Epithelial cell of esophagus (primary cell): Measurements from ENCODE around the gene PTPRO.
A peak's percentile ranks its signal among the peaks of the same experiment; 100 is the strongest.

Experiments
- DNase-seq: peaks from one replicate; pipeline ENCODE4 v3.0.0; 2010; ENCODE audit warnings: low read depth
- H3K4me3 ChIP-seq: 2 replicates; pipeline ENCODE4 v1.5.1; 2011; ENCODE audit warnings: mild to moderate bottlenecking, low read length, control low read depth
- TF ChIP-seq, protein P1 (sequence below): IDR thresholded peaks from 2 replicates; pipeline ENCODE4 v1.5.1; 2011; ENCODE audit warnings: low read depth, mild to moderate bottlenecking, low read length, control low read depth, inconsistent platforms; ENCODE audit not compliant: insufficient read depth; ENCODE audit errors: missing control alignments

PTPRO gene

DNA sequence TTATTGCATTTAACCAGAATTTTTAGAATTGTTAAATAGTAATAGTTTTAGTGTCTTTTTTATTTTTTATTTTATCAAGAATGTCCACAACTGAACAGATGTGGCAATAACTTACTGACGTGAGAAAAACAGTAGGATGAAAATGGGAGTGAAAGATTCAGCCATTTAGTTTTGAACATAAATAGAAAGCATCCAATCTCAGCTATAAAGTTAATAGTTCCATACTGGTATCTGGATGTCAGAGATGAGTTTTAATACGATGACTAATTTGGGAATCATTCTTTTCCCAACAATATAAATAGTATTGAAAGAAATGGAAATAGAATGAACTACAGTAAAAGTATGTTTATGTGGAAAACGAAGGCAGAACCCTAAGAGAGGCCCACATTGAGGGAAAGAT is 307.5 kb downstream of the PTPRO start:
- no peak overlapping the region for H3K4me3 ChIP-seq
- DNase-seq, result no peak
- TF ChIP-seq, protein P1, sequence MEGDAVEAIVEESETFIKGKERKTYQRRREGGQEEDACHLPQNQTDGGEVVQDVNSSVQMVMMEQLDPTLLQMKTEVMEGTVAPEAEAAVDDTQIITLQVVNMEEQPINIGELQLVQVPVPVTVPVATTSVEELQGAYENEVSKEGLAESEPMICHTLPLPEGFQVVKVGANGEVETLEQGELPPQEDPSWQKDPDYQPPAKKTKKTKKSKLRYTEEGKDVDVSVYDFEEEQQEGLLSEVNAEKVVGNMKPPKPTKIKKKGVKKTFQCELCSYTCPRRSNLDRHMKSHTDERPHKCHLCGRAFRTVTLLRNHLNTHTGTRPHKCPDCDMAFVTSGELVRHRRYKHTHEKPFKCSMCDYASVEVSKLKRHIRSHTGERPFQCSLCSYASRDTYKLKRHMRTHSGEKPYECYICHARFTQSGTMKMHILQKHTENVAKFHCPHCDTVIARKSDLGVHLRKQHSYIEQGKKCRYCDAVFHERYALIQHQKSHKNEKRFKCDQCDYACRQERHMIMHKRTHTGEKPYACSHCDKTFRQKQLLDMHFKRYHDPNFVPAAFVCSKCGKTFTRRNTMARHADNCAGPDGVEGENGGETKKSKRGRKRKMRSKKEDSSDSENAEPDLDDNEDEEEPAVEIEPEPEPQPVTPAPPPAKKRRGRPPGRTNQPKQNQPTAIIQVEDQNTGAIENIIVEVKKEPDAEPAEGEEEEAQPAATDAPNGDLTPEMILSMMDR, result no peak

- TF ChIP-seq, protein P1, result no peak
- H3K4me3 ChIP-seq, result no peak overlapping the region
- DNase-seq, result no peak
Measured at GRCh38 chr12:15631007-15631715, 308.9 kb downstream of the PTPRO start.

- DNase-seq, result peak; percentile 39
- no peak overlapping the region for H3K4me3 ChIP-seq
- TF ChIP-seq, protein P1, result no peak
Measured at GRCh38 chr12:15632708-15633107, 310.4 kb downstream of the PTPRO start.

DNA sequence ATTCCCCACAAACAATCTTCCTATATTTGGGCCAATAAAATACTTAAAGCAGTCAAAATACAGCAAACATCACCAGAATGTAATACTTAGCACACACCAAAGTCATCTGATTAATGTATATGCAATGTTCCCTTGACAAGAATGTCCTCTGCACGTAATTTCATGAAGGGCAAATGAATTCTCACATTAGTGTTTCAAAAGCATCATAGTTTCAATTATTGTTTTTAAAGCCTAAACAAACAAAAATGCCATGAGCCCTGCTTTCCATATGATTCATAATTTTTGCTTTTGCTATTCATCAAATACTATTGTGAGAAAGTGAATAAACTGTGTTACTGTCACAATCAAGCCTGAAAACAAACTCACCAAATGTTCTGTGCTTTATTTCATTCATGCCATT is 310.9 kb downstream of the PTPRO start:
- H3K4me3 ChIP-seq, result no peak overlapping the region
- DNase-seq, result peak; percentile 41
- TF ChIP-seq, protein P1, result no peak

DNA sequence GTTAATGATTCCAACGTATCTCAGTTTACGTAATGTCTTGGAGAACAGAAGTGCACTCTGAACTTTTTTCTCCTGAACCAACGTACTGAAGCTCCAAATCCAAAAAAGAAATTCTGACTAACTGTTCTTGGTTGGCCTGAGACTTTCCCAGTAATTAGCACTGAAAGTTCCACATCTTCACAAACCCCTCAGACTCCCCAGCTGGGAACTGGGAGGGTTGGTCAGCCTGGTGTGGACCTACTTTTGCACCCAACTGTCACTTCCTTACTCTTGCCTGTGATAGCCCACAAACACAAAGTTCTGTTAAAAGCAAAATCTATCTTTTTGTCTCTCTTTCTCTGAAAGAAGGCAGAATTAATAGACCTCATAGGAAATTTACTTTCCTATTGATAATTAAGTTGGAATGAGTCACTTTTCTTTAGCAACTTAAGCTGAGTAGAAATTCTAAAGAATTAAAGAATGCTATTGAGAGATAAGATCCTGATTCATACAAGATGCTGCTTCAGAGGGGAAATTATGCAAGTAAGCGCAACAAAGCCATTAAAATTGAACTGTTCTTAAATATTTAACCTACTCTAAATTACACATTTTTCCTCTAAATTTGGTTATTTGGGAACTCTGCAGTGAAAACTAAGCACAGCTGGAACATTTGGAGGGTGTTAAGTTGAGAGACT is 311.8 kb downstream of the PTPRO start:
- no peak for DNase-seq
- no peak overlapping the region for H3K4me3 ChIP-seq
- TF ChIP-seq, protein P1, result no peak

GRCh38 chr12:15636060-15636890 is 314.0 kb downstream of the PTPRO start:
- no peak for DNase-seq

More at GRCh38 chr12:15636060-15636890, 314.0 kb downstream of the PTPRO start:
- TF ChIP-seq, protein P1, result no peak
- H3K4me3 ChIP-seq, result no peak overlapping the region
